Measurements from ENCODE around the gene LILRA2. TPM values are rescaled to one million over a fixed set of nuclear protein-coding genes. Genes with fewer than 3 reads are reported as not detected.
"Not testable (repeated sequence)": the region's sequence is repeated elsewhere in the genome, so short reads cannot be mapped to it uniquely, and the experiment has no call there.

The LILRA2 gene
- total RNA-seq, 4 donors from 2014 or later: 0.48 to 2.6 (median 1.6) TPM; not detected in 1

- no peaks in the 10 kb centered on the region for H3K27me3 ChIP-seq
- intact Hi-C loops (cut with DNase I; ENCODE audit: low total_unique reads): no loop called here
- H3K9me3 ChIP-seq: no peaks in the 10 kb centered on the region
- H3K36me3 ChIP-seq: no peaks in the 10 kb centered on the region
- no peak overlapping the region for H3K4me3 ChIP-seq
- DNase-seq: no peak
- no peaks in the 10 kb centered on the region for H3K4me1 ChIP-seq
- H3K27ac ChIP-seq: no peak overlapping the region
- no peak for TF ChIP-seq POLR2A (IDR thresholded peaks at IDR 0.05)
- TF ChIP-seq, protein P1, sequence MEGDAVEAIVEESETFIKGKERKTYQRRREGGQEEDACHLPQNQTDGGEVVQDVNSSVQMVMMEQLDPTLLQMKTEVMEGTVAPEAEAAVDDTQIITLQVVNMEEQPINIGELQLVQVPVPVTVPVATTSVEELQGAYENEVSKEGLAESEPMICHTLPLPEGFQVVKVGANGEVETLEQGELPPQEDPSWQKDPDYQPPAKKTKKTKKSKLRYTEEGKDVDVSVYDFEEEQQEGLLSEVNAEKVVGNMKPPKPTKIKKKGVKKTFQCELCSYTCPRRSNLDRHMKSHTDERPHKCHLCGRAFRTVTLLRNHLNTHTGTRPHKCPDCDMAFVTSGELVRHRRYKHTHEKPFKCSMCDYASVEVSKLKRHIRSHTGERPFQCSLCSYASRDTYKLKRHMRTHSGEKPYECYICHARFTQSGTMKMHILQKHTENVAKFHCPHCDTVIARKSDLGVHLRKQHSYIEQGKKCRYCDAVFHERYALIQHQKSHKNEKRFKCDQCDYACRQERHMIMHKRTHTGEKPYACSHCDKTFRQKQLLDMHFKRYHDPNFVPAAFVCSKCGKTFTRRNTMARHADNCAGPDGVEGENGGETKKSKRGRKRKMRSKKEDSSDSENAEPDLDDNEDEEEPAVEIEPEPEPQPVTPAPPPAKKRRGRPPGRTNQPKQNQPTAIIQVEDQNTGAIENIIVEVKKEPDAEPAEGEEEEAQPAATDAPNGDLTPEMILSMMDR (IDR thresholded peaks at IDR 0.05): no peak
Measured at GRCh38 chr19:54594737-54595136, 21.1 kb downstream of the LILRA2 start.

DNA sequence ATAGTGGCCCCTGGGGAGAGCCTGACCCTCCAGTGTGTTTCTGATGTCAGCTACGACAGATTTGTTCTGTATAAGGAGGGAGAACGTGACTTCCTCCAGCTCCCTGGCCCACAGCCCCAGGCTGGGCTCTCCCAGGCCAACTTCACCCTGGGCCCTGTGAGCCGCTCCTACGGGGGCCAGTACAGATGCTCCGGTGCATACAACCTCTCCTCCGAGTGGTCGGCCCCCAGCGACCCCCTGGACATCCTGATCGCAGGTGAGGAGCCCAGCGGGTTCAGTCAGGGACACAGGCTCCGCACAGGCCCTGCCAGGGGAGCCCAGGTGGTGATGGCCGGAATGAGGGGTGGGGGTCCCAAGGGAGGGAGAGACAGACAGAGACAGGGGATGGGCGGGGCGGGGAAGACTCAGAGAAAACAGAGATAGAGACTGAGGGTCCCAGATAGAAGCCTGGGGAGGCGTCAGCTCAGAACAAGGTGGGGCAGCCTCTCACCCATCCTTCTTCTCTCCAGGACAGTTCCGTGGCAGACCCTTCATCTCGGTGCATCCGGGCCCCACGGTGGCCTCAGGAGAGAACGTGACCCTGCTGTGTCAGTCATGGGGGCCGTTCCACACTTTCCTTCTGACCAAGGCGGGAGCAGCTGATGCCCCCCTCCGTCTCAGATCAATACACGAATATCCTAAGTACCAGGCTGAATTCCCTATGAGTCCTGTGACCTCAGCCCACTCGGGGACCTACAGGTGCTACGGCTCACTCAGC is 22.3 kb downstream of the LILRA2 start:
- H3K4me3 ChIP-seq; intact Hi-C loops (cut with DNase I; ENCODE audit: low total_unique reads); DNase-seq; H3K27ac ChIP-seq; H3K4me1 ChIP-seq; H3K27me3 ChIP-seq; H3K36me3 ChIP-seq; H3K9me3 ChIP-seq: not testable (repeated sequence)

GRCh38 chr19:54600212-54600611 is 26.6 kb downstream of the LILRA2 start:
- Histone ChIP-seq H3K4me1 (no peaks in the 10 kb centered on the region), H3K27ac (no peak overlapping the region), H3K9me3 (no peaks in the 10 kb centered on the region), H3K27me3 (no peaks in the 10 kb centered on the region), H3K4me3 (no peak overlapping the region), H3K36me3 (no peaks in the 10 kb centered on the region)
- no peak for DNase-seq
- TF ChIP-seq, protein P1 (IDR thresholded peaks at IDR 0.05): no peak
- no peak for TF ChIP-seq POLR2A (IDR thresholded peaks at IDR 0.05)
- intact Hi-C loops (cut with DNase I; ENCODE audit: low total_unique reads): no loop called here

- H3K4me1 ChIP-seq: no peaks in the 10 kb centered on the region
- no peak overlapping the region for H3K4me3 ChIP-seq
- no peak for DNase-seq
- H3K27me3 ChIP-seq: no peaks in the 10 kb centered on the region
- no peaks in the 10 kb centered on the region for H3K36me3 ChIP-seq
- no peaks in the 10 kb centered on the region for H3K9me3 ChIP-seq
- intact Hi-C loops (cut with DNase I; ENCODE audit: low total_unique reads): no loop called here
- H3K27ac ChIP-seq: no peak overlapping the region
- no peak for TF ChIP-seq POLR2A (IDR thresholded peaks at IDR 0.05)
- TF ChIP-seq, protein P1 (IDR thresholded peaks at IDR 0.05): no peak
Measured at GRCh38 chr19:54606230-54606629, 32.6 kb downstream of the LILRA2 start.

DNA sequence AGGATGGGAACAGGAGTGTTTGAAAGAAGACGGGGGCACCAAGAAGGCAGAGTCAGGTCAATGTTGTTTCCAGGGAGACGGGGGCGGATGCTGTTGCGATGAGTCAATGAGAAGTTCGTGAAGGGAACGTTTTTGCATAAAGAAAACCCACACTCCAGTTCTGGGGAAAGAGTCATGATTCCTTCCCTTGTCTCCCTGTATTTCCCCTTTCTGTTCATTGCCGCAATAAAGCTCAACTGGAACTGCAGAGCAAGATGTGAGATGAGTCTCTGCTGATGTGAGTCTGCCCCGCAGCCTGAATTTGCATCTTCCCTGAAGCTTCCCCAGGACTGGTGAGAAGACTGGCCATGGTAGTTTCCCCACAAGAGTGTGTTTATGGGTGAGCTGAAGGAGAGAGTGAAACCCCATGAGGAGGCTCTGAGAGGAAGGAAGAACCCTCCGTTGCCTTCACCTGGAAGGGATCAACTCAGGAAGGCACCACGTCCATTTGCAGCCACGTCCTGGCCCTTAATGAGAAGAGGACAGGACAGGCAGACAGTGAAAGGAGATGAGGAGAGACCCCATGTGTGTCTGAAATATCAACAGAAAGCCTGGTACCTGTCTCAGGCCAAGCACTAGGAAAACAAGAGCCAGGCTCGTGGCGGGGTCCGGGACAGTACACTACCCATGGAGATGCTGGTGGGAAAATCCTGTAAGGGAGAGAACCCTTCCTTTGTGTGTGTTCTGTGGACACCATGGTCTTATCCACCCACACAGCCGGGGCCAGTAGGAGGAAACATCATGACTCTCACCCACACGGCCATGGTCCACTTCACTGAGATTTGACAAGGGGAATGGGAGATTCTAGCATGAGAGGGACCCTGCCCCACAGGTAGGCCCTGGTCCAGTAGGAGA is 33.5 kb downstream of the LILRA2 start:
- Histone ChIP-seq H3K27me3 (no peaks in the 10 kb centered on the region), H3K27ac (no peak overlapping the region), H3K9me3 (no peaks in the 10 kb centered on the region), H3K4me3 (no peak overlapping the region), H3K36me3 (no peaks in the 10 kb centered on the region), H3K4me1 (no peaks in the 10 kb centered on the region)
- intact Hi-C loops (cut with DNase I; ENCODE audit: low total_unique reads): no loop called here
- TF ChIP-seq, protein P1 (IDR thresholded peaks at IDR 0.05): no peak
- no peak for TF ChIP-seq POLR2A (IDR thresholded peaks at IDR 0.05)
- no peak for DNase-seq

Data from uterus (tissue), 4 donors.